HL-60 (cell line): ENCODE data around the gene GRIA1.

Source experiments
- DNase-seq, 2 experiments: peaks; one replicate each; pipeline ENCODE4 v3.0.0-alpha.2; 2010 to 2020; ENCODE audit warnings: low read depth in 1 of 2, low spot score in 1 of 2
- H3K27ac ChIP-seq: fragments of 250-450 bp; sonication (Bioruptor Pico); replicated peaks from 2 replicates; pipeline ENCODE4 v1.5.1; 2020; ENCODE audit warnings: mild to moderate bottlenecking, moderate library complexity
- H3K27me3 ChIP-seq: fragments of 250-450 bp; sonication (Bioruptor Pico); 2 replicates; pipeline ENCODE4 v1.5.1; 2021; ENCODE audit warnings: mild to moderate bottlenecking, moderate library complexity; ENCODE audit not compliant: insufficient read depth, poor library complexity, severe bottlenecking
- H3K4me3 ChIP-seq: replicated peaks from 2 replicates; pipeline ENCODE4 v1.5.1; 2011; ENCODE audit warnings: mild to moderate bottlenecking, control low read depth, low read length; ENCODE audit not compliant: insufficient read depth
- CTCF ChIP-seq: IDR thresholded peaks from one replicate; pipeline ENCODE4 v1.5.1; 2011; ENCODE audit warnings: low read length, control low read depth, inconsistent platforms; ENCODE audit not compliant: insufficient read depth
- GABPA ChIP-seq: IDR thresholded peaks from 2 replicates; pipeline ENCODE4 v1.6.1; 2012; ENCODE audit warnings: low read depth
- POLR2AphosphoS5 ChIP-seq: IDR thresholded peaks from 2 replicates; pipeline ENCODE4 v1.6.1; 2012; ENCODE audit warnings: low read depth
- REST ChIP-seq: IDR thresholded peaks from 2 replicates; pipeline ENCODE4 v1.6.1; 2012; ENCODE audit warnings: low read depth; ENCODE audit not compliant: insufficient replicate concordance
- SPI1 ChIP-seq: IDR thresholded peaks from 2 replicates; pipeline ENCODE4 v1.6.1; 2012; ENCODE audit warnings: low read depth, mild to moderate bottlenecking, borderline replicate concordance

The GRIA1 gene

GRCh38 chr5:153520952-153521351 lies 30.5 kb downstream of the GRIA1 start:
- no peak for DNase-seq

GRCh38 chr5:153523211-153523610 lies 32.7 kb downstream of the GRIA1 start:
- Histone ChIP-seq H3K4me3 (no peak overlapping the region), H3K27me3 (no peaks in the 10 kb centered on the region), H3K27ac (no peak overlapping the region)
- DNase-seq, result no peak
- TF ChIP-seq POLR2AphosphoS5, result no peak
- no peak for TF ChIP-seq CTCF
- TF ChIP-seq SPI1, result no peak
- no peak for TF ChIP-seq GABPA
- no peak for TF ChIP-seq REST

More at GRCh38 chr5:153520952-153521351, 30.5 kb downstream of the GRIA1 start:
- no peaks in the 10 kb centered on the region for H3K27me3 ChIP-seq
- no peak overlapping the region for H3K27ac ChIP-seq
- no peak for TF ChIP-seq SPI1
- no peak overlapping the region for H3K4me3 ChIP-seq

- Histone ChIP-seq H3K27ac (no peak overlapping the region), H3K4me3 (no peak overlapping the region), H3K27me3 (no peaks in the 10 kb centered on the region)
- no peak for DNase-seq
- TF ChIP-seq REST (no peak), CTCF (no peak), GABPA (no peak), SPI1 (no peak), POLR2AphosphoS5 (no peak)
Measured at GRCh38 chr5:153523831-153524230, 33.4 kb downstream of the GRIA1 start.

- Histone ChIP-seq H3K4me3 (no peak overlapping the region), H3K27ac (no peak overlapping the region), H3K27me3 (no peaks in the 10 kb centered on the region)
- DNase-seq, result no peak
- TF ChIP-seq SPI1, result no peak
- no peak for TF ChIP-seq POLR2AphosphoS5
- TF ChIP-seq GABPA, result no peak
- TF ChIP-seq CTCF, result no peak
- TF ChIP-seq REST, result no peak
Measured at GRCh38 chr5:153525536-153525935, 35.1 kb downstream of the GRIA1 start.
